Aorta (tissue), 5 donors: ENCODE data around the gene HSPB2. TPM values are rescaled to one million over a fixed set of nuclear protein-coding genes. Genes with fewer than 3 reads are reported as not detected.
"Not testable (repeated sequence)": the region's sequence is repeated elsewhere in the genome, so short reads cannot be mapped to it uniquely, and the experiment has no call there.

Experiments
- ATAC-seq: fragments of 200-7000 bp; cut with Tn5 transposase; one replicate; pipeline ENCODE4 v1.9.1; 2022; ENCODE audit warnings: moderate library complexity; ENCODE audit not compliant: low FRiP score
- DNase-seq, 2 donors: peaks; one replicate each; pipeline ENCODE4 v3.0.0-alpha.2; 2020
- H3K27ac ChIP-seq, 2 donors: one replicate each; pipeline ENCODE4 v1.5.1; 2013; ENCODE audit warnings: low read length in 2 of 2, mild to moderate bottlenecking in 2 of 2, moderate library complexity in 2 of 2, control low read depth in 1 of 2, inconsistent platforms in 1 of 2, low read depth in 1 of 2
- H3K27me3 ChIP-seq, 2 donors: one replicate each; pipeline ENCODE4 v1.6.1; 2013; ENCODE audit warnings: control low read depth in 1 of 2, low read length in 1 of 2, mild to moderate bottlenecking in 1 of 2, moderate library complexity in 1 of 2; ENCODE audit not compliant: insufficient read depth in 2 of 2, control insufficient read depth in 1 of 2
- H3K36me3 ChIP-seq, 2 donors: one replicate each; pipeline ENCODE4 v1.6.1; 2013; ENCODE audit warnings: control low read depth in 1 of 2, low read length in 1 of 2, mild to moderate bottlenecking in 1 of 2; ENCODE audit not compliant: insufficient read depth in 2 of 2, control insufficient read depth in 1 of 2
- H3K4me1 ChIP-seq, 2 donors: one replicate each; pipeline ENCODE4 v1.6.1; 2013; ENCODE audit warnings: low read length in 2 of 2, control low read depth in 1 of 2, mild to moderate bottlenecking in 1 of 2, moderate library complexity in 1 of 2; ENCODE audit not compliant: insufficient read depth in 2 of 2, control insufficient read depth in 1 of 2
- H3K4me3 ChIP-seq, 2 donors: one replicate each; pipeline ENCODE4 v1.5.1; 2013; ENCODE audit warnings: low read length in 2 of 2, control low read depth in 1 of 2, mild to moderate bottlenecking in 1 of 2
- H3K9me3 ChIP-seq: one replicate; pipeline ENCODE4 v1.6.1; 2013; ENCODE audit warnings: mild to moderate bottlenecking, low read length; ENCODE audit not compliant: control insufficient read depth
- WGBS, 2 donors: extraction: QIAGEN DNeasy Blood & Tissue Kit; methylation state at CpG; one replicate each; pipeline ENCODE4 v1.1.7; 2013; 5-methylcytosine and 5-hydroxymethylcytosine counted together
- intact Hi-C, 2 donors: fragments of 100-400 bp; cut with DNase I; formaldehyde crosslinking; loops; one replicate each; pipeline versions ENCODE4 v1.14.2 to v1.15.0; 2022
- polyA plus RNA-seq, 2 donors: library from polyadenylated mRNA; stranded (reverse); fragments of 200-250 nt; gene quantifications; one replicate each; pipeline ENCODE4 v1.2.3, GENCODE V29; 2013
- total RNA-seq, 2 donors: library from RNA; stranded (reverse); fragmentation: NEBNext Ultra II Directional; extraction: Animal tissue kit (Norgen Biotek cat#: 25700); gene quantifications; one replicate each; pipeline ENCODE4 v1.2.1, GENCODE V29; 2021
- donor health status: healthy with polysubstance abuse.
- donor health status: Bipolar disorder and iron deficiency.
- donor health status: DM: no; HTN: no; CAD: no.
- donor health status: DM: no; HTN: no; CAD: no.
- donor health status: DM: yes; HTN: yes; CAD: no.

Gene HSPB2
- total and polyA plus RNA-seq, 4 donors, result 13.8 to 60.2 (median 21.5) TPM

- Histone ChIP-seq H3K27ac (peak overlapping the region; percentile 31 to 81), H3K27me3 (no peaks in the 10 kb centered on the region), H3K4me3 (peak overlapping the region; percentile 0 to 42), H3K4me1 (peaks cover 0 to 5% of the 10 kb centered on the region in 2 donors), H3K9me3 (no peaks in the 10 kb centered on the region), H3K36me3 (no peaks in the 10 kb centered on the region)
- WGBS, 2 donors, result 40 to 42% methylated on average over 6 of the region's 6 CpGs
- intact Hi-C loops, result loop anchor here (1.0 to 10.0 kb wide), 7 partner anchors 32 to 195 kb away; partner anchors contain the start of genes NKAPD1 (in 2 of the 2), PIH1D2 (in 2 of the 2), CRYAB (in 1 of the 2) and HSPB2 (in 1 of the 2)
- DNase-seq (no peak), ATAC-seq (no peak)
Measured at GRCh38 chr11:111879637-111879960, 32.9 kb upstream of the HSPB2 start.

- WGBS, 2 donors, result 85% methylated on average over 5 of the region's 5 CpGs
- no peak overlapping the region for H3K4me3 ChIP-seq
Measured at GRCh38 chr11:111882202-111882601, 30.3 kb upstream of the HSPB2 start.

GRCh38 chr11:111885053-111885452 is 27.5 kb upstream of the HSPB2 start:
- H3K36me3 ChIP-seq, DNase-seq, H3K27me3 ChIP-seq, ATAC-seq, H3K4me1 ChIP-seq, H3K27ac ChIP-seq, H3K9me3 ChIP-seq, H3K4me3 ChIP-seq, intact Hi-C loops: not testable (repeated sequence)
- WGBS, 2 donors, result 67 to 94% methylated on average over 4 of the region's 4 CpGs

More at GRCh38 chr11:111882202-111882601, 30.3 kb upstream of the HSPB2 start:
- Histone ChIP-seq H3K36me3 (no peaks in the 10 kb centered on the region), H3K9me3 (no peaks in the 10 kb centered on the region), H3K27ac (no peak overlapping the region), H3K4me1 (peaks cover 0 to 5% of the 10 kb centered on the region in 2 donors), H3K27me3 (no peaks in the 10 kb centered on the region)
- no peak for ATAC-seq
- no peak for DNase-seq
- intact Hi-C loops, result no loop called here

- WGBS, 2 donors, result 77 to 92% methylated on average over 4 of the region's 4 CpGs
- DNase-seq, result no peak
- intact Hi-C loops, result no loop called here
Measured at GRCh38 chr11:111886032-111886431, 26.5 kb upstream of the HSPB2 start.

GRCh38 chr11:111886844-111887243 is 25.7 kb upstream of the HSPB2 start:
- intact Hi-C loops, result no loop called here
- H3K4me3 ChIP-seq, result no peak overlapping the region
- DNase-seq, result no peak
- no peaks in the 10 kb centered on the region for H3K9me3 ChIP-seq
- WGBS, 2 donors, result 86 to 88% methylated on average over 2 of the region's 2 CpGs
- H3K36me3 ChIP-seq, result no peaks in the 10 kb centered on the region
- no peaks in the 10 kb centered on the region for H3K4me1 ChIP-seq
- no peaks in the 10 kb centered on the region for H3K27me3 ChIP-seq
- no peak for ATAC-seq
- H3K27ac ChIP-seq, result no peak overlapping the region

More at GRCh38 chr11:111886032-111886431, 26.5 kb upstream of the HSPB2 start:
- H3K27ac ChIP-seq, result no peak overlapping the region
- no peak overlapping the region for H3K4me3 ChIP-seq
- H3K4me1 ChIP-seq, result no peaks in the 10 kb centered on the region
- H3K36me3 ChIP-seq, result no peaks in the 10 kb centered on the region
- H3K27me3 ChIP-seq, result no peaks in the 10 kb centered on the region
- no peak for ATAC-seq
- no peaks in the 10 kb centered on the region for H3K9me3 ChIP-seq

- Histone ChIP-seq H3K4me3 (no peak overlapping the region), H3K36me3 (peaks cover 0 to 3% of the 10 kb centered on the region in 2 donors), H3K27ac (no peak overlapping the region), H3K4me1 (no peaks in the 10 kb centered on the region), H3K9me3 (no peaks in the 10 kb centered on the region), H3K27me3 (no peaks in the 10 kb centered on the region)
- DNase-seq (no peak), ATAC-seq (no peak)
- intact Hi-C loops, result no loop called here
- WGBS, 2 donors, result 14 to 24% methylated on average over 2 of the region's 2 CpGs
Measured at GRCh38 chr11:111905411-111905810, 7.1 kb upstream of the HSPB2 start.

GRCh38 chr11:111906680-111907079 is 5.9 kb upstream of the HSPB2 start:
- intact Hi-C loops, result no loop called here
- peaks cover 0 to 3% of the 10 kb centered on the region in 2 donors for H3K36me3 ChIP-seq
- ATAC-seq (no peak), DNase-seq (no peak)
- H3K4me1 ChIP-seq, result no peaks in the 10 kb centered on the region
- no peak overlapping the region for H3K27ac ChIP-seq
- no peaks in the 10 kb centered on the region for H3K27me3 ChIP-seq
- no peaks in the 10 kb centered on the region for H3K9me3 ChIP-seq
- 79 to 84% methylated on average over 1 of the region's 1 CpG for WGBS, 2 donors
- no peak overlapping the region for H3K4me3 ChIP-seq

- Histone ChIP-seq H3K9me3 (no peaks in the 10 kb centered on the region), H3K27me3 (no peaks in the 10 kb centered on the region), H3K27ac (no peak overlapping the region), H3K36me3 (peaks cover 0 to 3% of the 10 kb centered on the region in 2 donors), H3K4me1 (no peaks in the 10 kb centered on the region), H3K4me3 (peak overlapping the region in 1 of 2 donors; percentile 98)
- 71 to 72% methylated on average over 5 of the region's 5 CpGs for WGBS, 2 donors
- no peak for DNase-seq
- no peak for ATAC-seq
- intact Hi-C loops, result no loop called here
Measured at GRCh38 chr11:111908639-111909305, 3.8 kb upstream of the HSPB2 start.

GRCh38 chr11:111909378-111909777 is 3.2 kb upstream of the HSPB2 start:
- no peaks in the 10 kb centered on the region for H3K9me3 ChIP-seq
- intact Hi-C loops, result no loop called here
- H3K4me1 ChIP-seq, result no peaks in the 10 kb centered on the region
- WGBS, 2 donors, result 48 to 53% methylated on average over 5 of the region's 5 CpGs
- H3K4me3 ChIP-seq, result peak overlapping the region; percentile 79 to 98
- peak overlapping the region in 1 of 2 donors; percentile 98 for H3K27ac ChIP-seq
- DNase-seq, result no peak
- H3K36me3 ChIP-seq, result peaks cover 0 to 3% of the 10 kb centered on the region in 2 donors
- ATAC-seq, result no peak
- no peaks in the 10 kb centered on the region for H3K27me3 ChIP-seq
